ENCODE measurements around the gene MRPL34.

DNA sequence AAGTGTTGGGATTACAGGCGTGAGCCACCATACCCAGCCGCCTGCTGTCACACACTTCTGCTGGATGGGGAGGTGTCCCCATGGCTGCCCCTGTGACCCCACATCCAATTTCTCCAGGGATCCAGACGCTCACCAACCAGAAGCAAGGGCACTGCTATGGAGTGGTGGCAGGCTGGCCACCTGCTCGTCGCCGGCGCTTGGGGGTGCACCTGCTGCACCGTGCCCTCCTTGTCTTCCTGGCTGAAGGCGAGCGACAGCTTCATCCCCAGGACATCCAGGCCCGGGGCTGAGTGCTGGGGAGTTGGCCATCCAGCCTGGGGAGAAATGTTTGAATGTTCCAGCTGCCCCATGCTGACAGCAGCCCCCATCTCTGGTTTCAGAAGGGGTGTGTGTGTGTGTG lies 19.4 kb upstream of the MRPL34 start:
- TF ChIP-seq POLR2A (IDR thresholded peaks at IDR 0.05) (no peak), POLR2AphosphoS5 (IDR thresholded peaks at IDR 0.05) (no peak)
- TF ChIP-seq, protein P1, sequence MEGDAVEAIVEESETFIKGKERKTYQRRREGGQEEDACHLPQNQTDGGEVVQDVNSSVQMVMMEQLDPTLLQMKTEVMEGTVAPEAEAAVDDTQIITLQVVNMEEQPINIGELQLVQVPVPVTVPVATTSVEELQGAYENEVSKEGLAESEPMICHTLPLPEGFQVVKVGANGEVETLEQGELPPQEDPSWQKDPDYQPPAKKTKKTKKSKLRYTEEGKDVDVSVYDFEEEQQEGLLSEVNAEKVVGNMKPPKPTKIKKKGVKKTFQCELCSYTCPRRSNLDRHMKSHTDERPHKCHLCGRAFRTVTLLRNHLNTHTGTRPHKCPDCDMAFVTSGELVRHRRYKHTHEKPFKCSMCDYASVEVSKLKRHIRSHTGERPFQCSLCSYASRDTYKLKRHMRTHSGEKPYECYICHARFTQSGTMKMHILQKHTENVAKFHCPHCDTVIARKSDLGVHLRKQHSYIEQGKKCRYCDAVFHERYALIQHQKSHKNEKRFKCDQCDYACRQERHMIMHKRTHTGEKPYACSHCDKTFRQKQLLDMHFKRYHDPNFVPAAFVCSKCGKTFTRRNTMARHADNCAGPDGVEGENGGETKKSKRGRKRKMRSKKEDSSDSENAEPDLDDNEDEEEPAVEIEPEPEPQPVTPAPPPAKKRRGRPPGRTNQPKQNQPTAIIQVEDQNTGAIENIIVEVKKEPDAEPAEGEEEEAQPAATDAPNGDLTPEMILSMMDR (IDR thresholded peaks at IDR 0.05 in 8 of 11, conservative IDR thresholded peaks at IDR 0.05 in 3 of 11): no peak
